ENCODE measurements around the gene C10orf95. TPM values are rescaled to one million over a fixed set of nuclear protein-coding genes. Genes with fewer than 3 reads are reported as not detected.
A peak's percentile ranks its signal among the peaks of the same experiment; 100 is the strongest.

C10orf95 gene
- total RNA-seq, 1 experiment from 2014 or later, result 0.21 TPM

DNA sequence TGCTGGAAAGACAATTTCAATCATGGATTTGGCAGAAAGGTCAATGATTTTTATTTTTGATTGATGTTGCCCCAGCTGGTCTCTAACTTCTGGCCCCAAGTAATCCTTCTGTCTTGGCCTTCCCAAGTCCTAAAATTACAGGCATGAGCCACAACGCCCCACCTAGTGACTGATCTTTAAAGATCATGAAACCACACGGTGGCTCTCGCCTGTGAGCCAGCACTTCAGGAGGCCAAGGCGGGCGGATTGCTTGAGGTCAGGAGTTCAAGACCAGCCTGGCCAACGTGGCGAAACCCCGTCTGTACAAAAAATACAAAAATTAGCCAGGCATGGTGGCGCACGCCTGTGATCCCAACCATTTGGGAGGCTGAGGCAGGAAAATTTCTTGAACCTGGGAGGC, 12.6 kb upstream of the C10orf95 start:
- peaks cover 23% of the 10 kb centered on the region for H3K4me1 ChIP-seq (ENCODE audit: control insufficient read depth, insufficient read depth, low read length)
- BruUV-seq (replicated peaks), result no TSS peak
- ChIA-PET POLR2A (no interaction called here), CTCF (no interaction called here)
- in situ Hi-C loops (cut with HindIII; ENCODE audit: low pct_unique_long_range_greater_than_20kb, low sequenced_read_pairs) (no loop called here), intact Hi-C loops (cut with micrococcal nuclease; ENCODE audit: unreplicated experiment) (no loop called here)
- no peaks in the 10 kb centered on the region for H3K27me3 ChIP-seq (ENCODE audit: control insufficient read depth, insufficient read depth, low read length)
- H3K36me3 ChIP-seq (ENCODE audit: control insufficient read depth, insufficient read depth, low read length), result peaks cover 3% of the 10 kb centered on the region; the same call in 1 of the 2 replicates
- H3K27ac ChIP-seq (ENCODE audit: low read length), result no peak overlapping the region
- TF ChIP-seq POLR2AphosphoS5 (IDR thresholded peaks at IDR 0.05; ENCODE audit: low read depth, low read length) (no peak), SIN3A (IDR thresholded peaks at IDR 0.05; ENCODE audit: borderline replicate concordance, insufficient read depth, low read depth, low read length) (no peak), TCF7L2 (IDR thresholded peaks at IDR 0.05; ENCODE audit: low read depth, low read length) (no peak)
- TF ChIP-seq, protein P1, sequence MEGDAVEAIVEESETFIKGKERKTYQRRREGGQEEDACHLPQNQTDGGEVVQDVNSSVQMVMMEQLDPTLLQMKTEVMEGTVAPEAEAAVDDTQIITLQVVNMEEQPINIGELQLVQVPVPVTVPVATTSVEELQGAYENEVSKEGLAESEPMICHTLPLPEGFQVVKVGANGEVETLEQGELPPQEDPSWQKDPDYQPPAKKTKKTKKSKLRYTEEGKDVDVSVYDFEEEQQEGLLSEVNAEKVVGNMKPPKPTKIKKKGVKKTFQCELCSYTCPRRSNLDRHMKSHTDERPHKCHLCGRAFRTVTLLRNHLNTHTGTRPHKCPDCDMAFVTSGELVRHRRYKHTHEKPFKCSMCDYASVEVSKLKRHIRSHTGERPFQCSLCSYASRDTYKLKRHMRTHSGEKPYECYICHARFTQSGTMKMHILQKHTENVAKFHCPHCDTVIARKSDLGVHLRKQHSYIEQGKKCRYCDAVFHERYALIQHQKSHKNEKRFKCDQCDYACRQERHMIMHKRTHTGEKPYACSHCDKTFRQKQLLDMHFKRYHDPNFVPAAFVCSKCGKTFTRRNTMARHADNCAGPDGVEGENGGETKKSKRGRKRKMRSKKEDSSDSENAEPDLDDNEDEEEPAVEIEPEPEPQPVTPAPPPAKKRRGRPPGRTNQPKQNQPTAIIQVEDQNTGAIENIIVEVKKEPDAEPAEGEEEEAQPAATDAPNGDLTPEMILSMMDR (IDR thresholded peaks at IDR 0.05), result no peak
- TF ChIP-seq, protein P2, sequence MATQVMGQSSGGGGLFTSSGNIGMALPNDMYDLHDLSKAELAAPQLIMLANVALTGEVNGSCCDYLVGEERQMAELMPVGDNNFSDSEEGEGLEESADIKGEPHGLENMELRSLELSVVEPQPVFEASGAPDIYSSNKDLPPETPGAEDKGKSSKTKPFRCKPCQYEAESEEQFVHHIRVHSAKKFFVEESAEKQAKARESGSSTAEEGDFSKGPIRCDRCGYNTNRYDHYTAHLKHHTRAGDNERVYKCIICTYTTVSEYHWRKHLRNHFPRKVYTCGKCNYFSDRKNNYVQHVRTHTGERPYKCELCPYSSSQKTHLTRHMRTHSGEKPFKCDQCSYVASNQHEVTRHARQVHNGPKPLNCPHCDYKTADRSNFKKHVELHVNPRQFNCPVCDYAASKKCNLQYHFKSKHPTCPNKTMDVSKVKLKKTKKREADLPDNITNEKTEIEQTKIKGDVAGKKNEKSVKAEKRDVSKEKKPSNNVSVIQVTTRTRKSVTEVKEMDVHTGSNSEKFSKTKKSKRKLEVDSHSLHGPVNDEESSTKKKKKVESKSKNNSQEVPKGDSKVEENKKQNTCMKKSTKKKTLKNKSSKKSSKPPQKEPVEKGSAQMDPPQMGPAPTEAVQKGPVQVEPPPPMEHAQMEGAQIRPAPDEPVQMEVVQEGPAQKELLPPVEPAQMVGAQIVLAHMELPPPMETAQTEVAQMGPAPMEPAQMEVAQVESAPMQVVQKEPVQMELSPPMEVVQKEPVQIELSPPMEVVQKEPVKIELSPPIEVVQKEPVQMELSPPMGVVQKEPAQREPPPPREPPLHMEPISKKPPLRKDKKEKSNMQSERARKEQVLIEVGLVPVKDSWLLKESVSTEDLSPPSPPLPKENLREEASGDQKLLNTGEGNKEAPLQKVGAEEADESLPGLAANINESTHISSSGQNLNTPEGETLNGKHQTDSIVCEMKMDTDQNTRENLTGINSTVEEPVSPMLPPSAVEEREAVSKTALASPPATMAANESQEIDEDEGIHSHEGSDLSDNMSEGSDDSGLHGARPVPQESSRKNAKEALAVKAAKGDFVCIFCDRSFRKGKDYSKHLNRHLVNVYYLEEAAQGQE (IDR thresholded peaks at IDR 0.05; ENCODE audit: insufficient read depth in 1 of 2, low read depth in 2 of 2, low read length in 1 of 2), result no peak
- no peaks in the 10 kb centered on the region for H3K9me3 ChIP-seq (ENCODE audit: control insufficient read depth, insufficient read depth, low read depth, low read length)
- ATAC-seq (no peak), DNase-seq (ENCODE audit: low read depth, low spot score) (no peak)
- no peak overlapping the region for H3K4me3 ChIP-seq (ENCODE audit: low read depth in 2 of 2, low read length in 2 of 2)

DNA sequence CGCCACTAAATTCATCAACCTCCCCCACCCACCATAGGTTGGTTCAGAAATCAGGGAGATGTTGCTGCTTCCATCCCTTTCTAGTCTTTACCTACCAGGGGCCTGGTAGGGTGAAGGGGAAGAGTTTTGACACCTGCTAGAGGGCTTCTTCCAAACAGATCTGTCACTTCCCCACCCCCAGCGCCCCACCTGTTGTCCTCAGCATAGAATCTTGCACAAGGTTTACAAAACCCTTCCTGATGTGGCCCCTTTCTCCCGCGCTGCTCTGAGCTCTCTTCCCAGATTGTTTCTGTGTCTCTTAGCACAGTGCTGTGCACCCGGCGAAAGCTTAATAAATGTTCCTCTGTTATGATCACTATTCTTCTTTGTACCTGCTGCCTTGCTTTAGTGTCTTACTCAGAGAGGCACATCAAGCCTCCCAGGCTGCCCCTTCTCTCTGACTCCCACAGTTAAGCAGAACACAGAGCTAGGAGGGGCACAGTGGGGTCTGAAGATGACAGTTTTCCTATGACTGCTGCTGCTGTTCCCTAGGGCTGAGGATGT, 11.2 kb upstream of the C10orf95 start:
- BruUV-seq (replicated peaks), result TSS peak; percentile 66
- in situ Hi-C loops (cut with HindIII; ENCODE audit: low pct_unique_long_range_greater_than_20kb, low sequenced_read_pairs) (no loop called here), intact Hi-C loops (cut with micrococcal nuclease; ENCODE audit: unreplicated experiment) (no loop called here)
- ChIA-PET POLR2A (interaction anchor here (0.6 kb wide), 2 partner anchors 12 to 20 kb away, joined by 3 read pairs; no protein-coding TSS in a partner anchor), CTCF (no interaction called here)
- ATAC-seq (0 out of 2 replicates have a peak, but pooled peaks have one; percentile 2), DNase-seq (ENCODE audit: low read depth, low spot score) (no peak)
- Histone ChIP-seq H3K4me3 (ENCODE audit: low read depth in 2 of 2, low read length in 2 of 2) (peak overlapping the region; percentile 14 to 35; a peak in 3 of 4 replicates), H3K36me3 (ENCODE audit: control insufficient read depth, insufficient read depth, low read length) (peaks cover 3% of the 10 kb centered on the region; the same call in 1 of the 2 replicates), H3K27ac (ENCODE audit: low read length) (no peak overlapping the region), H3K27me3 (ENCODE audit: control insufficient read depth, insufficient read depth, low read length) (no peaks in the 10 kb centered on the region), H3K4me1 (ENCODE audit: control insufficient read depth, insufficient read depth, low read length) (peaks cover 23% of the 10 kb centered on the region), H3K9me3 (ENCODE audit: control insufficient read depth, insufficient read depth, low read depth, low read length) (no peaks in the 10 kb centered on the region)
- TF ChIP-seq POLR2AphosphoS5 (IDR thresholded peaks at IDR 0.05; ENCODE audit: low read depth, low read length) (no peak), TCF7L2 (IDR thresholded peaks at IDR 0.05; ENCODE audit: low read depth, low read length) (no peak)
- TF ChIP-seq, protein P1 (IDR thresholded peaks at IDR 0.05), result no peak

Data from Panc1 (cell line).